Measurements from ENCODE around the gene PRMT9. TPM values are rescaled to one million over a fixed set of nuclear protein-coding genes. Genes with fewer than 3 reads are reported as not detected.
A peak's percentile ranks its signal among the peaks of the same experiment; 100 is the strongest.

Gene PRMT9
- total RNA-seq, 1 donor from 2014 or later = 5.0 TPM

DNA sequence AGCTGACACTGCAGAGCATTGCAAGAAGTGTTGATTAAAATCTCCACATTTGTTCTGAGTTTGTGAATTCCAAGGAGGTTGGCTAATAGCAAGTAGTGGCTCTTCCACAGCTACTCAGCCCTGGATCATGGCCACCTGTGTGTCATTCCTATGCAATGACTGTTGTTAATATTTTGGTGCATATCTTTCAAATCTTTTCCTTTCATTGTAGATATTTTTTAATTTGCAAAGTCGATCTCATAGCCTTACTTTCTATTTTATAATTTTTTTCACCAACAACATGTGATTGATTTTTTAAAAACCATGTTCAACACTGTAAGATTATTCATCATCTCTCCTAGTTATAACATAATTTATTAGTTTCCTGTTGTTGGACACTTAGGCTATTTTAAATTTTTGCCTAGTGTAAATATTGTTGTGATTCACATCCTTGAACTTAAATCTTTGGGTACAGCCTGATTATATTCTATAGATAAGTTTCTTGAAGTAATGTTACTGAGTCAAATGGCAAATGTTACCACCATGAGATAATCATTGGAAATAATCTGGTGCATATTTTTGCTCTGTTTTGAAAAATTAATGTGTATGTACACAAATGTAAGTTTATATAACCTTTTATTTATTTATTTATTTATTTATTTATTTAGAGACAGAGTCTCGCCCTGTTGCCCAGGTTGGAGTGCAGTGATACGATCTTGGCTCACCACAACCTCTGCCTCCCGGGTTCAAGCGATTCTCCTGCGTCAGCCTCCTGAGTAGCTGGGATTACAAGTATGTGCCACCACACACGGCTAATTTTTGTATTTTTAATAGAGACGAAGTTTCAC is 30.8 kb upstream of the PRMT9 start:
- intact Hi-C loops (cut with micrococcal nuclease) = no loop called here
- no peak overlapping the region for H3K27ac ChIP-seq (replicated peaks)

GRCh38 chr4:147709999-147710398 is 26.0 kb upstream of the PRMT9 start:
- no peaks in the 10 kb centered on the region for H3K36me3 ChIP-seq
- TF ChIP-seq, protein P1, sequence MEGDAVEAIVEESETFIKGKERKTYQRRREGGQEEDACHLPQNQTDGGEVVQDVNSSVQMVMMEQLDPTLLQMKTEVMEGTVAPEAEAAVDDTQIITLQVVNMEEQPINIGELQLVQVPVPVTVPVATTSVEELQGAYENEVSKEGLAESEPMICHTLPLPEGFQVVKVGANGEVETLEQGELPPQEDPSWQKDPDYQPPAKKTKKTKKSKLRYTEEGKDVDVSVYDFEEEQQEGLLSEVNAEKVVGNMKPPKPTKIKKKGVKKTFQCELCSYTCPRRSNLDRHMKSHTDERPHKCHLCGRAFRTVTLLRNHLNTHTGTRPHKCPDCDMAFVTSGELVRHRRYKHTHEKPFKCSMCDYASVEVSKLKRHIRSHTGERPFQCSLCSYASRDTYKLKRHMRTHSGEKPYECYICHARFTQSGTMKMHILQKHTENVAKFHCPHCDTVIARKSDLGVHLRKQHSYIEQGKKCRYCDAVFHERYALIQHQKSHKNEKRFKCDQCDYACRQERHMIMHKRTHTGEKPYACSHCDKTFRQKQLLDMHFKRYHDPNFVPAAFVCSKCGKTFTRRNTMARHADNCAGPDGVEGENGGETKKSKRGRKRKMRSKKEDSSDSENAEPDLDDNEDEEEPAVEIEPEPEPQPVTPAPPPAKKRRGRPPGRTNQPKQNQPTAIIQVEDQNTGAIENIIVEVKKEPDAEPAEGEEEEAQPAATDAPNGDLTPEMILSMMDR (IDR thresholded peaks at IDR 0.05; ENCODE audit: borderline replicate concordance) = no peak
- H3K27ac ChIP-seq (replicated peaks) = no peak overlapping the region
- no peaks in the 10 kb centered on the region for H3K9me3 ChIP-seq (replicated peaks)
- no peak overlapping the region for H3K4me3 ChIP-seq
- no peaks in the 10 kb centered on the region for H3K27me3 ChIP-seq (ENCODE audit: low read depth)
- intact Hi-C loops (cut with micrococcal nuclease) = no loop called here
- peaks cover 4% of the 10 kb centered on the region for H3K4me1 ChIP-seq
- no peak for DNase-seq

More for the DNA sequence above, 30.8 kb upstream of the PRMT9 start:
- Histone ChIP-seq H3K4me3 (no peak overlapping the region), H3K36me3 (no peaks in the 10 kb centered on the region), H3K9me3 (replicated peaks) (no peaks in the 10 kb centered on the region), H3K4me1 (no peaks in the 10 kb centered on the region), H3K27me3 (ENCODE audit: low read depth) (no peaks in the 10 kb centered on the region)
- TF ChIP-seq, protein P1 (IDR thresholded peaks at IDR 0.05; ENCODE audit: borderline replicate concordance) = no peak
- DNase-seq = no peak

DNA sequence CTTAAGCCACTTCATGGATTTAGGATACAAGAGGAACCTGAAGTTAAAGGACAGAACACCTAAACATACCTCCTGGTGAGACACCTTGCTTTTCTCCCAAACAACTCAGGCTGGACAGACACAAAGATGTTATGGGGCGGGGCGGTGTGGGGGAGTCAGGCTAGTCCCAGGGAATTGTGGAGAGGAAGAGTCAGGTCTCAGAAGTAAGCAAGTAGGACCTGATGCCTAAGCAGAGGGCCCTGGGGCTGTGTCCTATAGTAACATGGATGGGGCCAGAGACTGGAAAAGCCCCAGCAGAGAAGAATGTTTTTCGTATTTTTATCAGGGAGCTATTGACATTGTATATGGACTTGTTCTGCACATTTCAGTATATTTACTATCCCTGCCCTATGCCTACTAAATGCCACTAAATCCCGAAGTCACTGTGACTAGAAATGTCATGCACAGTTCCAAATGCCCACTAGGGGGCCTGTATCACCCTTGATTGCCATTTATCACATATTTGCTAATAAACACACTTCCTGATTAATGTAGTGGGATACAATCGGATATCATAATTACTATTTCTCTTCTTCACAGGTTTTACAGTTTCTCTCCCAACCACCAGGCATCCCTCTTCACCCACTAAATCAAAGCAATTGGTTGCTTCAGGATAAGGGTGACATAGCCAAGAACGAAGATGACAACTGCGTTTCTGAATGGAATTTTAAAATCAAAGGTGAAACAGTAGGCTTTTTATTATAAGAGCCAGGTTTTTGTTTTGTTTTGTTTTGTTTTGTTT is 24.1 kb upstream of the PRMT9 start:
- H3K9me3 ChIP-seq (replicated peaks) = no peaks in the 10 kb centered on the region
- no peaks in the 10 kb centered on the region for H3K36me3 ChIP-seq
- peak overlapping the region; percentile 41 for H3K4me3 ChIP-seq
- intact Hi-C loops (cut with micrococcal nuclease) = loop anchor here (1.0 kb wide), 1 partner anchor 158 kb away; no protein-coding TSS in a partner anchor
- no peak overlapping the region for H3K27ac ChIP-seq (replicated peaks)
- DNase-seq = no peak
- H3K4me1 ChIP-seq = peaks cover 4% of the 10 kb centered on the region
- TF ChIP-seq, protein P1 (IDR thresholded peaks at IDR 0.05; ENCODE audit: borderline replicate concordance) = peak; percentile 88
- H3K27me3 ChIP-seq (ENCODE audit: low read depth) = no peaks in the 10 kb centered on the region

- Histone ChIP-seq H3K27ac (replicated peaks) (no peak overlapping the region), H3K36me3 (no peaks in the 10 kb centered on the region), H3K9me3 (replicated peaks) (peaks cover 8% of the 10 kb centered on the region), H3K4me3 (no peak overlapping the region), H3K27me3 (ENCODE audit: low read depth) (no peaks in the 10 kb centered on the region), H3K4me1 (peaks cover 4% of the 10 kb centered on the region)
- intact Hi-C loops (cut with micrococcal nuclease) = no loop called here
- TF ChIP-seq, protein P1 (IDR thresholded peaks at IDR 0.05; ENCODE audit: borderline replicate concordance) = no peak
- DNase-seq = no peak
Measured at GRCh38 chr4:147704846-147705245, 20.9 kb upstream of the PRMT9 start.

DNA sequence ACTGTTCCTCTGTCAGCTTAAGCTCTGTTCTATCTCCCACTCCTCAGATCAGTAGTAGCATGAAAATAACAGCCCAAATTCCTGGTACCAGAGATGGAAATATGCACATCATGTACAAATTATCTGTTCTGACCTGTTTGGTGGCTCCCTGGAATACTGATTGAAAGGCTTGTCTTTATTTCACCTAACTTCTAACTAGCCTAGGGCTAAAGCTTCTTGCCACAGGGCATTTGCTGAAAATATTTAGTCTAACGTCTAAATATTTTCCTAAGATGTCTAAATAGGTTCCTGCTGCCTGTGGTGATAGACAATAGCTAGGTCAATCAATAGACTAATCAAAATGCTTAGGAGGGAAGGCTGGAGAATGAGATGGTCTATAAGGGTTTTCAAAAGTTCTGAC is 12.9 kb upstream of the PRMT9 start:
- intact Hi-C loops (cut with micrococcal nuclease) = no loop called here
- TF ChIP-seq, protein P1 (IDR thresholded peaks at IDR 0.05; ENCODE audit: borderline replicate concordance) = no peak
- Histone ChIP-seq H3K36me3 (no peaks in the 10 kb centered on the region), H3K4me3 (no peak overlapping the region), H3K27ac (replicated peaks) (no peak overlapping the region), H3K4me1 (no peaks in the 10 kb centered on the region), H3K27me3 (ENCODE audit: low read depth) (no peaks in the 10 kb centered on the region), H3K9me3 (replicated peaks) (peaks cover 19% of the 10 kb centered on the region)
- DNase-seq = no peak
